GM19193 (cell line): ENCODE results near the gene SEZ6.

Source experiments
- POLR2A ChIP-seq: IDR thresholded peaks from 4 replicates; pipeline ENCODE4 v1.6.1; 2011; ENCODE audit not compliant: insufficient read depth, insufficient read length; ENCODE audit errors: extremely low read depth

SEZ6 gene

DNA sequence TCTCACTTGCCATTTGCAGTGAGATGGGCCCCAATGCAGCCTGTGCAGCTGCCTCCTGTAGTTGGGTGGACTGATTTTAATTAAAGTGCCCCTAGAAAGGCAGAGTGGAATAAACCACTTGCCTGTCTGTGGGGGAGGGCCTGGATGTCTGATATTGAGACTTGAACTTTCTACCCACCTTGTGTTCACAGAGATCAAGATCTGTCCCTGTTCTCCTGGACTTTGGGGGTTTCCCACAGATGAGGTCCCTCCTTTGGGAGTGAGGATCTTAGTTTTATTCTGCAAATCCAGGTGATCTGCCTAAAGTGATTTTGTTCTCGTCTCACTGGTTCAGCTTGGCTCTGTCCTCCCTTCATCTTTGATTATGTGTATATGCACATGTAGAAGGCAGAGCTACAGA lies 95.3 kb downstream of the SEZ6 start:
- TF ChIP-seq POLR2A: no peak

DNA sequence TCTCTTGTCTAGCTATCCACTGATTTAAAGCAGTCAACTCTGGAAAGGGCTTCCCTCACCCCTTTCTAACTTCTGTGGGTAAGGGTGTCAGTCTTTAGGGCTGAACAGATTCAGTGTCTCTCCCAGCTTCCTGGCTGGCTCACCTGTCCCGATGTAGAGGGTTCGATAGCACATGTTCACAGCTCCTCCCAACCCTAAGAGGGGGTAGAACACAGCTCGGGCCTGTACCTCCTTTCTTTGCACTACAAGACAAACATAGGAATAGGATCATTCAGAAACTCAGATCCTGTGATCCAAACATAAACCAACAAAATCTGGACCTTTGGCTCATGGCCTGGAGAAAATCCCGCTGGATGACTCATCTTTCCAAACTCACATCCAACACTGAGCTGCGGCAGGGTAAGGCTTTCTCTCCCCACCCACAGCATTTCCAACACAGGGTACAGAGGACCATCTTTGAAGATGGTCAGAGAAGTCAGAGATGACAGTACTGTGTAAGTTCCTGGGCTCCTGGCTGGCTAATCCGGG lies 97.1 kb downstream of the SEZ6 start:
- TF ChIP-seq POLR2A: no peak

DNA sequence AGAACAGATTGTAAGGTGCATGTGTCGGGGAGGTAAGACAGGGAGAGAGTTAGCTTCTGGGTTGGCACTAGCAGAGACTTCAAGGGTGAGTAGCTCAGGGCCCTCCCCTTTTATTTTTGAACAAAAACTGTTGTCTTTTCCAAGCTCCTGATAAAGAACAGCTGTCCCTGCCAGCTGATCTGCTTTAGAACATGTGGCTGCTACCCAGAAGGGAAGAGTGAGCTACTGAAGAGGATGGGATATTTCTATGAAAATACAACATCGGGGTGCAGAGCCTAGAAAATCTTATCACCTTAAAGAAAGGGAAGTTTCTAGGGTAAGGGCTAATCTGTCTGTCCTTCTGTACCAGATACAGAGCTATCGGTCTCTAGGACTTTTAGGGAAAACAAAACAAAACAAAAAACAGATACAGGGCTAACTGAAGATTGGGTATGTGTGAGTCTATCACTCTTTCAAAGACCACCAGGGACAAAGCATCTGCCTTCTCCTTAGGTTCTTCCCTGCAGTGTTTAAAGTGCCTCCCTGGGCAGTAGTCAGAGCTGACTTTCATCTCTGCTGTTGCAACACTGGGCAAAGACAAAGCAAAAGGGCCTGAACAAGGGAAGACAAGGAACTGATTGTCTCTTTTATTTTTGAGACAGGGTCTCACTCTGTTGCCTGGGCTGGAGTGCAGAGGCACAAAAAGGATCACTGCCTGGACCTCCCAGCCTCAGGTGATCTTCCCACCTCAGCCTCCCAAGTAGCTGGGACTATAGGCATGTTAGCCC lies 97.9 kb downstream of the SEZ6 start:
- TF ChIP-seq POLR2A: no peak

DNA sequence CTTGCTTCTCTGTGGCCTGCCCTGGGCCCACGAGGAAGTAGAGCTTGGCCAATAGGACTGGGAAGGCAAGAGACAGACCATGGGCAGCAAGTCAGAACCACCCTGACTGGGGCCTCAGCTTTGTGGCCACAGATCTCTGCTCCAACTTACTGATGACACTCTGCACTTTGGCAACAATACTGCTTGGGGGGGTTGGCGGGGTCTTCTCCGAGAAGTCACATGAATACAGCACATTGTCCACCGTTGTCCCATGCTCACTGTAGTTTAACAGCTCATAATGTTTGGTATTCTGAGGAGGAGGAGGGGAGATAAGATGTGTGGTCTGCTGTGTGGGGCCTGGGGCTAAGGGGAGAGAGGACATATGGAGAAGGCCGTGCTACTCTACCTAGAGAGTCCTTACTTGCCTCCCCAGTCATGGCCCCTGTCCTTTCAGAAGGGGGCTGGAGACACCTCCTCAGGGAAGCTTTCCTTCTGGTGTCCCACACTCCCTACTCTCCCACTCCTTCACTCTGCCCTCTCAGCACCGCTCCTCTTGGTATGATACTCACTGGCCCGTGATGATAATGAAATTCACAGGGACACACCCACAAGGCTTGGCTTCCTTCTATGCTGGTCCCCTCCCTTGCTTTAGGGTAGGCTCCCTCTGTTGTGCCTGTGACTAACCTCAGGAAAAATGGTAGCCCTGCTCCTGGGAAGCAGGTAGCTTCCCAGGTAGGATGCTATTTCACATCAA lies 99.0 kb downstream of the SEZ6 start:
- no peak for TF ChIP-seq POLR2A

DNA sequence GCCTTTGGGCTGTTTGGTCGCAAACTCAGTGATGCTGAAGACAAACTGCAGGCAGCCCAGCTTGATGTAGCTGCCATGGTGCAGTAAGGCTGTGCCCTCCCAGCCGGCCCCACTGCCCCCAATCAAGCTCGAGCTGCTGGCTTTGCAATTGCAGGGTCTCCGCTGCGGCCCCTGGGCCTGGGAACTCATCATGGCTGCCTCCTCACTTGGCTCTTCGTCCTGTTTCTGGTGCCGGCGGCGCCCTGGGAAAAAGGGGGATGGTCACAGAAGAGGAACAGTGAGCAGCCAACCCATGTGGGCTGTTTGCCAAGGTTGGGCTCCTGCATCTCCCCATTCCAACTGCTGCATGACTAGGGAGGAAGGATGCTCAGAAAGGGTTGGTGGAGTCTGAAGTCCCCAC lies 99.6 kb downstream of the SEZ6 start:
- no peak for TF ChIP-seq POLR2A
